MCF 10A (cell line): ENCODE measurements around the gene OMA1. TPM values are rescaled to one million over a fixed set of nuclear protein-coding genes. Genes with fewer than 3 reads are reported as not detected.

Source experiments
- BruUV-seq: library from RNA; stranded (reverse); fragments of 400-500 nt; replicated peaks from 2 replicates; lab custom pipeline; 2021; lab: Mats Ljungman, UMichigan
- CTCF ChIA-PET: fragments of 300-600 bp; sonication (Branson Sonifier 250); formaldehyde crosslinking; extraction: SDS; loops from one replicate; lab custom pipeline; 2021; ENCODE audit warnings: antibody characterized with exemption, inconsistent platforms; lab: Yijun Ruan, JAX
- POLR2A ChIA-PET: fragments of 300-600, 350-650 bp; sonication (Branson Sonifier 250); formaldehyde crosslinking; extraction: SDS; loops from one replicate; lab custom pipeline; 2020; ENCODE audit warnings: antibody characterized with exemption, inconsistent platforms; lab: Yijun Ruan, JAX
- DNase-seq: peaks from one replicate; pipeline ENCODE4 v3.0.0-alpha.2; 2018; ENCODE audit not compliant: unreplicated experiment
- H3K27ac Mint-ChIP-seq: one replicate; pipeline ENCODE4 v1.8.0; 2022; ENCODE audit warnings: mild to moderate bottlenecking, low read depth, mixed read lengths; ENCODE audit not compliant: unreplicated experiment
- H3K27me3 Mint-ChIP-seq: one replicate; pipeline ENCODE4 v1.8.0; 2022; ENCODE audit warnings: mixed read lengths; ENCODE audit not compliant: insufficient read depth, unreplicated experiment
- H3K36me3 Mint-ChIP-seq: one replicate; pipeline ENCODE4 v1.8.0; 2022; ENCODE audit warnings: mild to moderate bottlenecking, moderate library complexity, mixed read lengths; ENCODE audit not compliant: insufficient read depth, unreplicated experiment
- H3K4me1 Mint-ChIP-seq: one replicate; pipeline ENCODE4 v1.8.0; 2022; ENCODE audit warnings: mixed read lengths; ENCODE audit not compliant: insufficient read depth, unreplicated experiment
- H3K4me3 Mint-ChIP-seq: one replicate; pipeline ENCODE4 v1.8.0; 2022; ENCODE audit warnings: mild to moderate bottlenecking, moderate library complexity, mixed read lengths; ENCODE audit not compliant: unreplicated experiment
- H3K9me3 Mint-ChIP-seq: one replicate; pipeline ENCODE4 v1.8.0; 2022; ENCODE audit warnings: mixed read lengths; ENCODE audit not compliant: unreplicated experiment
- intact Hi-C: fragments of 100-400 bp; cut with micrococcal nuclease; formaldehyde crosslinking; loops from 2 replicates; pipeline ENCODE4 v1.14.1; 2022
- total RNA-seq: library from RNA; stranded (reverse); gene quantifications from 2 replicates; pipeline ENCODE4 v1.2.3, GENCODE V29; 2022
- TF ChIP-seq, protein P1 (sequence below): fragments of 200-600 bp; IDR thresholded peaks from one replicate; pipeline ENCODE4 v1.8.0; 2022; ENCODE audit warnings: antibody characterized with exemption, mild to moderate bottlenecking; ENCODE audit not compliant: unreplicated experiment

Gene OMA1
- total RNA-seq, 1 experiment from 2014 or later, result 15.7 TPM

DNA sequence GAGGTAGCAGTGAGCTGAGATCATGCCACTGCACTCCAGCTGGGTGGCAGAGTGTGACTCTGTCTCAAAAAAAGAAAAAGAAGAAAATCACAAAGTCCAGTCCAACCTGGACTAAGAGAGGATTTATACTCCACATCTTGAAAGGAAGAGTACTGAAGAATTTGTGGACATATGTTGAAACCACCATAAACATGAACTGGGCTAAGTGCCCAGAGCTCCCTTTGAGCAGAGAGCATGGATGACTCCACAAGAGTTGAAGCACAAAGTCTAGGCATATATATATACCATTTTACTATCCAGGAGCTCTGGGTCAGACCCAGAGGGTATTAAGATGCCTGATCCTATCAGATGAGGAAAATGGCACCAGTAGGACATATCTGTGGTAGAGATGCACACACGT is 86.6 kb downstream of the OMA1 start:
- Mint-ChIP-seq H3K4me3 (no peak overlapping the region), H3K9me3 (peaks cover 10% of the 10 kb centered on the region), H3K27me3 (peaks cover 37% of the 10 kb centered on the region), H3K4me1 (no peaks in the 10 kb centered on the region), H3K27ac (no peak overlapping the region), H3K36me3 (no peaks in the 10 kb centered on the region)
- BruUV-seq, result no TSS peak
- intact Hi-C loops, result no loop called here
- DNase-seq, result no peak
- CTCF ChIA-PET, result interaction anchor here (1.1 kb wide), 1 partner anchor 1629 kb away, joined by 3 read pairs; no protein-coding TSS in a partner anchor
- POLR2A ChIA-PET, result no interaction called here
- TF ChIP-seq, protein P1, sequence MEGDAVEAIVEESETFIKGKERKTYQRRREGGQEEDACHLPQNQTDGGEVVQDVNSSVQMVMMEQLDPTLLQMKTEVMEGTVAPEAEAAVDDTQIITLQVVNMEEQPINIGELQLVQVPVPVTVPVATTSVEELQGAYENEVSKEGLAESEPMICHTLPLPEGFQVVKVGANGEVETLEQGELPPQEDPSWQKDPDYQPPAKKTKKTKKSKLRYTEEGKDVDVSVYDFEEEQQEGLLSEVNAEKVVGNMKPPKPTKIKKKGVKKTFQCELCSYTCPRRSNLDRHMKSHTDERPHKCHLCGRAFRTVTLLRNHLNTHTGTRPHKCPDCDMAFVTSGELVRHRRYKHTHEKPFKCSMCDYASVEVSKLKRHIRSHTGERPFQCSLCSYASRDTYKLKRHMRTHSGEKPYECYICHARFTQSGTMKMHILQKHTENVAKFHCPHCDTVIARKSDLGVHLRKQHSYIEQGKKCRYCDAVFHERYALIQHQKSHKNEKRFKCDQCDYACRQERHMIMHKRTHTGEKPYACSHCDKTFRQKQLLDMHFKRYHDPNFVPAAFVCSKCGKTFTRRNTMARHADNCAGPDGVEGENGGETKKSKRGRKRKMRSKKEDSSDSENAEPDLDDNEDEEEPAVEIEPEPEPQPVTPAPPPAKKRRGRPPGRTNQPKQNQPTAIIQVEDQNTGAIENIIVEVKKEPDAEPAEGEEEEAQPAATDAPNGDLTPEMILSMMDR, result no peak

DNA sequence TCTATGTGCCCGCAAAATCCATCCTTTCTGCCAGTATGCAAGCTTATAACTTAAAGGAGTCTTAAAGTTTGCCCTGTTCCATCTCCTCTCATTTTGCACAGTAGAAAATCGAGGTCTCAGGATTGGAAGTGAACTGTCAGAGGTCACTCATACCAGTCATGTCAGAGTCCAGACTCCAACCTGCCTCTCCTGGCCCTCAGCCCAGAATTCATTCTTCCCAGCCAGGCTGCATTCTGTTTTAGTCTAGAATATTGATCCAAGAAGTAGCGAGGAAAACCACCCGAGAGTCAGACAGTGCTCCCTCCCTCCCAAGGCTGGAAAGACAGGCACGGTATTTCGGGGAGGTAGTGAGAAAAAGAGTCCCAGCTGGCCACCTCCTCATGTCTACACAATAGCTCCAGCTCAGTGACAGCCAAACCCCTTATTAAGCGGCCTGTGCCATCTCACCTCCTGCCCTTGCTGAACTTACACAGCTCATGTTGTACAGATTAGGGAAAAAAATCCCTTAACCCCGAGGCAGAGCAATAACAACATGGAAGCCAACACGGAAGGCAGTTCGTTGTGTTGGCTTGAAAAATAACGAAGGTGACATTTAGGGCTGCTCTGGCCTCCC is 89.4 kb downstream of the OMA1 start:
- BruUV-seq, result no TSS peak
- Mint-ChIP-seq H3K27me3 (peaks cover 22% of the 10 kb centered on the region), H3K4me3 (no peak overlapping the region), H3K9me3 (peaks cover 10% of the 10 kb centered on the region), H3K27ac (no peak overlapping the region), H3K4me1 (no peaks in the 10 kb centered on the region), H3K36me3 (no peaks in the 10 kb centered on the region)
- TF ChIP-seq, protein P1, result no peak
- ChIA-PET CTCF (no interaction called here), POLR2A (no interaction called here)
- DNase-seq, result no peak
- intact Hi-C loops, result no loop called here

DNA sequence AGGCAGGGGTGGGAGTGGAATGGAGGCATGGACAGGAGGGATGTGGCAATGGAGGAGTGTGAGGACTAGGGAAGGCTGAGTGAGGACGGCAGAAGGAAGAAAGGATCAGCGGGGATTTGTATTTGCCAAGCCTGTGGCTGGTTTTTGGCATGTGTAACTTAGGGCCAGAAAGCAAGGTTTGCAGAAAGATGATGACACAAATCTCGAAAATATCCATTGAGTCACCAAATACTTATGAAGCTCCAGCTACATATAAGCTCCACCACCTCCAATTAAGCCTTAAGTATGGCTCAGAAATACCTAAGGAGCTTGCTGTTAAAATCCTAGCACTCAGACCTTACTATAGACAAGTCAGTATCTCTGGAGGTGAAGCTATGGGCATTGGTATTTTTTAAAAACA is 90.1 kb downstream of the OMA1 start:
- peaks cover 22% of the 10 kb centered on the region for H3K27me3 Mint-ChIP-seq
- intact Hi-C loops, result no loop called here
- H3K9me3 Mint-ChIP-seq, result peaks cover 10% of the 10 kb centered on the region
- ChIA-PET CTCF (no interaction called here), POLR2A (no interaction called here)
- H3K4me1 Mint-ChIP-seq, result no peaks in the 10 kb centered on the region
- no peak overlapping the region for H3K4me3 Mint-ChIP-seq
- DNase-seq, result no peak
- TF ChIP-seq, protein P1, result no peak
- no peak overlapping the region for H3K27ac Mint-ChIP-seq
- BruUV-seq, result no TSS peak
- H3K36me3 Mint-ChIP-seq, result no peaks in the 10 kb centered on the region

DNA sequence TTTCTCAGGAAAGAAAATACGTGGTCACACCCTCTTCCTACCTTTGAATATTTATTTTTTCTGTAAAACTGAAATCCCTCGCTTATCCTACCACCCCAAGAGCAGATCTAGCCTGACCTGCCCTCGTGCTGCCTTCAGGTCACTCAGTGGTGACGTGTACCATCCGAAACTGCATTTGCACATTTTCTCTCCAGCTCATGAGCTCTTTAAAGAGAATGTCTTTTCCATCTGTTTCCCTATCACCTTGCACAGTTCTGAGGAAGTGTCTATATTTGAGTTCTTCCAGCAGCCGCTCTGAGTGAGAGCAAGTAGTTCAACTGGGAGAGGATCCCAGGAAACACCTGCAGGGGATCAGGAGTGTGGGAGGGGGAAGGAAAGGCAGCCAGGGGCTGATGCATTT is 91.7 kb downstream of the OMA1 start:
- Mint-ChIP-seq H3K4me1 (no peaks in the 10 kb centered on the region), H3K4me3 (no peak overlapping the region), H3K27ac (no peak overlapping the region), H3K36me3 (no peaks in the 10 kb centered on the region), H3K9me3 (peaks cover 10% of the 10 kb centered on the region), H3K27me3 (peaks cover 22% of the 10 kb centered on the region)
- no peak for DNase-seq
- ChIA-PET POLR2A (no interaction called here), CTCF (interaction anchor here (1.0 kb wide), 1 partner anchor 40 kb away, joined by 5 read pairs; no protein-coding TSS in a partner anchor)
- intact Hi-C loops, result no loop called here
- BruUV-seq, result no TSS peak
- TF ChIP-seq, protein P1, result no peak
